Neural progenitor cell (in vitro differentiated cells): ENCODE results near the gene EMC10. TPM values are rescaled to one million over a fixed set of nuclear protein-coding genes. Genes with fewer than 3 reads are reported as not detected.
A peak's percentile ranks its signal among the peaks of the same experiment; 100 is the strongest.

ENCODE experiments used
- DNase-seq: peaks from one replicate; pipeline ENCODE4 v3.0.0-alpha.2; 2016; ENCODE audit warnings: low spot score
- H2AFZ ChIP-seq: fragments of 200-600 bp; sonication (generic); replicated peaks from 2 replicates; pipeline ENCODE4 v1.6.1; 2016; ENCODE audit warnings: antibody characterized with exemption
- H3F3A ChIP-seq: fragments of 200-600 bp; sonication (generic); 2 replicates; pipeline ENCODE4 v1.6.1; 2016; ENCODE audit warnings: antibody characterized with exemption, low read depth
- H3K27ac ChIP-seq: fragments of 200-600 bp; sonication (generic); 2 replicates; pipeline ENCODE4 v1.5.1; 2016; ENCODE audit warnings: mild to moderate bottlenecking
- H3K27me3 ChIP-seq: fragments of 200-600 bp; sonication (generic); 2 replicates; pipeline ENCODE4 v1.6.1; 2016; ENCODE audit warnings: mild to moderate bottlenecking, moderate library complexity
- H3K36me3 ChIP-seq: fragments of 200-600 bp; sonication (generic); 2 replicates; pipeline ENCODE4 v1.5.1; 2016
- H3K4me1 ChIP-seq: fragments of 200-600 bp; sonication (generic); 2 replicates; pipeline ENCODE4 v1.6.1; 2016; ENCODE audit warnings: mixed run types
- H3K4me2 ChIP-seq: fragments of 200-600 bp; sonication (generic); 2 replicates; pipeline ENCODE4 v1.6.1; 2016
- H3K4me3 ChIP-seq: fragments of 200-600 bp; sonication (generic); 2 replicates; pipeline ENCODE4 v1.5.1; 2016
- H3K79me2 ChIP-seq: fragments of 200-600 bp; sonication (generic); 2 replicates; pipeline ENCODE4 v1.6.1; 2016; ENCODE audit warnings: low read depth
- H3K9ac ChIP-seq: fragments of 200-600 bp; sonication (generic); 2 replicates; pipeline ENCODE4 v1.6.1; 2016
- H3K9me3 ChIP-seq: fragments of 200-600 bp; sonication (generic); 2 replicates; pipeline ENCODE4 v1.5.1; 2016; ENCODE audit warnings: low read depth
- H4K20me1 ChIP-seq: fragments of 200-600 bp; sonication (generic); 2 replicates; pipeline ENCODE4 v1.6.1; 2016; ENCODE audit warnings: low read depth
- H3K27ac Mint-ChIP-seq: 3 replicates; pipeline ENCODE4 v1.8.0; 2021; ENCODE audit warnings: mixed read lengths
- H3K27me3 Mint-ChIP-seq: 2 replicates; pipeline ENCODE4 v1.8.0; 2022; ENCODE audit warnings: low read depth, mild to moderate bottlenecking, inconsistent platforms, moderate library complexity, mixed read lengths; ENCODE audit not compliant: insufficient read depth
- H3K36me3 Mint-ChIP-seq: 3 replicates; pipeline ENCODE4 v1.8.0; 2021; ENCODE audit warnings: mixed read lengths
- H3K4me1 Mint-ChIP-seq: 3 replicates; pipeline ENCODE4 v1.8.0; 2021; ENCODE audit warnings: mixed read lengths
- H3K4me3 Mint-ChIP-seq: 3 replicates; pipeline ENCODE4 v1.8.0; 2021; ENCODE audit warnings: mild to moderate bottlenecking, moderate library complexity, mixed read lengths
- H3K9me3 Mint-ChIP-seq: 3 replicates; pipeline ENCODE4 v1.8.0; 2020; ENCODE audit warnings: mixed read lengths
- EZH2 ChIP-seq: fragments of 200-600 bp; sonication (generic); IDR thresholded peaks from 2 replicates; pipeline ENCODE4 v1.6.1; 2017; ENCODE audit warnings: antibody characterized with exemption, mild to moderate bottlenecking, moderate library complexity
- EZH2phosphoT487 ChIP-seq: fragments of 200-600 bp; sonication (generic); IDR thresholded peaks from 2 replicates; pipeline ENCODE4 v1.6.1; 2017; ENCODE audit warnings: antibody characterized with exemption
- total RNA-seq: library from RNA; depleted of rRNA; stranded (reverse); fragments of >200 nt; gene quantifications from 2 replicates; pipeline ENCODE4 v1.2.3, GENCODE V29; 2015; ENCODE audit warnings: low replicate concordance
- TF ChIP-seq, protein P1 (sequence below): fragments of 200-600 bp; sonication (generic); IDR thresholded peaks from 2 replicates; pipeline ENCODE4 v1.5.1; 2017; ENCODE audit warnings: antibody characterized with exemption, mild to moderate bottlenecking

Gene EMC10
- total RNA-seq, 1 donor from 2014 or later = 32.9 TPM

DNA sequence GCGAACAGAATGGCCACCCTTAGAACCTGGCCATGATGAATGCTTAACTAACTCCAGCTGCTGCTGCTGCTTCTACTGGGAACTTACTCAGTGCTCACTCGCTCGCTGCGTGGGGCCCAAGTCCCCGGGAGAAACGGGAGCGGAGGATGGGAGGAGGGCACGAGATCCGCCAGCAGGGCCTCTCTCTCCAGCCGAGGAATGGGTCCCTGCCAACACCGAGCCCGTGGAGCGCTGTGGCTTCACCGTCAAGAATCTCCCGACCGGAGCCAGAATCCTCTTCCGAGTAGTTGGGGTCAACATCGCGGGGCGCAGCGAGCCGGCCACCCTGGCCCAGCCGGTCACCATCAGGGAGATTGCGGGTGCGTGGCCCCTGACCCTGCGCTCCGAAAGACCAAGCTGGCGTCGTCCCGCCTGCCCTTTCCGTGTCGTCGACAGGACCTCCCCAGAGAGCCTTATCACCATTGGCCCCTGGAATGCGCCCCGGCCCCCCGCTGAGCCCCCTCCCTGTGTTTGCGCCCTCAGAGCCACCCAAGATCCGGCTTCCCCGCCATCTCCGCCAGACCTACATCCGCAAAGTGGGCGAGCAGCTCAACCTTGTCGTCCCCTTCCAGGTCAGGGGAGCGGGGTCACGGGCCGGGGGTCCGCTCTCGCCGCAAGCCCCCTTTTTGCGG, 17.8 kb upstream of the EMC10 start:
- TF ChIP-seq, protein P1, sequence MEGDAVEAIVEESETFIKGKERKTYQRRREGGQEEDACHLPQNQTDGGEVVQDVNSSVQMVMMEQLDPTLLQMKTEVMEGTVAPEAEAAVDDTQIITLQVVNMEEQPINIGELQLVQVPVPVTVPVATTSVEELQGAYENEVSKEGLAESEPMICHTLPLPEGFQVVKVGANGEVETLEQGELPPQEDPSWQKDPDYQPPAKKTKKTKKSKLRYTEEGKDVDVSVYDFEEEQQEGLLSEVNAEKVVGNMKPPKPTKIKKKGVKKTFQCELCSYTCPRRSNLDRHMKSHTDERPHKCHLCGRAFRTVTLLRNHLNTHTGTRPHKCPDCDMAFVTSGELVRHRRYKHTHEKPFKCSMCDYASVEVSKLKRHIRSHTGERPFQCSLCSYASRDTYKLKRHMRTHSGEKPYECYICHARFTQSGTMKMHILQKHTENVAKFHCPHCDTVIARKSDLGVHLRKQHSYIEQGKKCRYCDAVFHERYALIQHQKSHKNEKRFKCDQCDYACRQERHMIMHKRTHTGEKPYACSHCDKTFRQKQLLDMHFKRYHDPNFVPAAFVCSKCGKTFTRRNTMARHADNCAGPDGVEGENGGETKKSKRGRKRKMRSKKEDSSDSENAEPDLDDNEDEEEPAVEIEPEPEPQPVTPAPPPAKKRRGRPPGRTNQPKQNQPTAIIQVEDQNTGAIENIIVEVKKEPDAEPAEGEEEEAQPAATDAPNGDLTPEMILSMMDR = no peak
- TF ChIP-seq EZH2phosphoT487 (no peak), EZH2 (no peak)
- Histone ChIP-seq H4K20me1 (no peaks in the 10 kb centered on the region), H3K36me3 (no peaks in the 10 kb centered on the region), H3K27me3 (no peaks in the 10 kb centered on the region), H3K9me3 (no peaks in the 10 kb centered on the region), H3K4me1 (no peaks in the 10 kb centered on the region), H3K4me2 (no peak overlapping the region), H3K9ac (no peak overlapping the region), H3K27ac (no peak overlapping the region), H3F3A (peaks cover 3% of the 10 kb centered on the region), H3K4me3 (no peak overlapping the region), H3K79me2 (no peaks in the 10 kb centered on the region), H2AFZ (no peak overlapping the region)
- no peak overlapping the region for H3K4me3 Mint-ChIP-seq
- H3K27ac Mint-ChIP-seq = no peak overlapping the region
- no peaks in the 10 kb centered on the region for H3K36me3 Mint-ChIP-seq
- H3K9me3 Mint-ChIP-seq = peaks cover 9% of the 10 kb centered on the region
- DNase-seq = no peak
- H3K27me3 Mint-ChIP-seq = peaks cover 8% of the 10 kb centered on the region
- H3K4me1 Mint-ChIP-seq = peaks cover 12% of the 10 kb centered on the region

DNA sequence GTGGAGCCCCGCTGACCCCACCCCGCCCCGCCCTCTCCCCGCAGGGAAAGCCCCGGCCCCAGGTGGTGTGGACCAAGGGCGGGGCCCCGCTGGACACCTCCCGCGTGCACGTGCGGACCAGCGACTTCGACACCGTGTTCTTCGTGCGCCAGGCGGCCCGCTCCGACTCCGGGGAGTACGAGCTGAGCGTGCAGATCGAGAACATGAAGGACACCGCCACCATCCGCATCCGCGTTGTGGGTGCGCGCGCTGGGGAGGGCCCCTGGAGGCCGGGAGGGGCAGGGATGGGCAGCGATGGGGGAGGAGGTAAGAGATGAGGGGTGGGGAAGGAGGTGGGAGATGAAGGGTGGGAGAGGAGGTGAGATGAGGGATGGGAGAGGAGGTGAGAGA, 17.2 kb upstream of the EMC10 start:
- no peak overlapping the region for H3K27ac ChIP-seq
- peaks cover 3% of the 10 kb centered on the region for H3F3A ChIP-seq
- Mint-ChIP-seq H3K27ac (no peak overlapping the region), H3K4me1 (peaks cover 12% of the 10 kb centered on the region), H3K36me3 (no peaks in the 10 kb centered on the region), H3K27me3 (peaks cover 8% of the 10 kb centered on the region), H3K4me3 (no peak overlapping the region), H3K9me3 (peaks cover 7% of the 10 kb centered on the region)
- no peak overlapping the region for H3K4me3 ChIP-seq
- H3K9me3 ChIP-seq = no peaks in the 10 kb centered on the region
- DNase-seq = no peak
- no peak overlapping the region for H3K9ac ChIP-seq
- TF ChIP-seq EZH2 = no peak
- TF ChIP-seq EZH2phosphoT487 = no peak
- TF ChIP-seq, protein P1 = no peak
- no peaks in the 10 kb centered on the region for H3K4me1 ChIP-seq
- H3K27me3 ChIP-seq = no peaks in the 10 kb centered on the region
- H3K79me2 ChIP-seq = no peaks in the 10 kb centered on the region
- no peak overlapping the region for H3K4me2 ChIP-seq
- no peaks in the 10 kb centered on the region for H4K20me1 ChIP-seq
- no peak overlapping the region for H2AFZ ChIP-seq
- H3K36me3 ChIP-seq = no peaks in the 10 kb centered on the region

DNA sequence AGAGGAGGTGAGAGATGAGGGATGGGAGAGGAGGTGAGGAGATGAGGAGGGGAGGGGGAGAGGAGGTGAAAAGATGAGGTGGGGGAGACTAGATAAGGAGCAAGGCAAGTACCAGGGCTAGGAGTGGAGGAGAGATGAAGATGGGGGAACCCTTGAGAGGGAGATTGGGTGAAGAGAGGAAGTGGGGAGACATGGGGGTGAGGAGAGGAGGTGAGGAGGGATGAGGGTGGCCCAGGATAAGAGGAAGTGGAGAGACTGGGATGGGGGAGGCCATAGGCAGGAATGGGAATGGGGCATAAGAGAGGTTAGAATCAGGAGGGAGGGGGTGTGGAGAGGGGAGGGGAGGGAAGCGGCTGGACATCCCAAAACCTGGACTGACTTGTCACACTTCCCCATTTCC, 16.7 kb upstream of the EMC10 start:
- H3K27me3 ChIP-seq = no peaks in the 10 kb centered on the region
- peaks cover 7% of the 10 kb centered on the region for H3K27me3 Mint-ChIP-seq
- no peak for DNase-seq
- peaks cover 7% of the 10 kb centered on the region for H3K9me3 Mint-ChIP-seq
- no peak overlapping the region for H3K4me3 ChIP-seq
- H3K79me2 ChIP-seq = no peaks in the 10 kb centered on the region
- no peaks in the 10 kb centered on the region for H3K4me1 ChIP-seq
- H3K4me3 Mint-ChIP-seq = peak overlapping the region; percentile 63
- H3K4me2 ChIP-seq = no peak overlapping the region
- no peaks in the 10 kb centered on the region for H3K9me3 ChIP-seq
- H2AFZ ChIP-seq = no peak overlapping the region
- peaks cover 12% of the 10 kb centered on the region for H3K4me1 Mint-ChIP-seq
- H3K36me3 Mint-ChIP-seq = no peaks in the 10 kb centered on the region
- no peak overlapping the region for H3K9ac ChIP-seq
- H3K27ac Mint-ChIP-seq = no peak overlapping the region
- H3K36me3 ChIP-seq = no peaks in the 10 kb centered on the region
- TF ChIP-seq EZH2phosphoT487 (no peak), EZH2 (no peak)
- TF ChIP-seq, protein P1 = no peak
- H3K27ac ChIP-seq = no peak overlapping the region
- no peaks in the 10 kb centered on the region for H4K20me1 ChIP-seq
- peaks cover 3% of the 10 kb centered on the region for H3F3A ChIP-seq
